A549 (cell line): ENCODE measurements around the gene GALNT16.

Experiments
- CBX8 ChIP-seq: fragments of 200-600 bp; sonication (generic); IDR thresholded peaks from 2 replicates; pipeline ENCODE4 v1.6.1; 2016
- CTCF ChIP-seq: fragments of >200 bp; sonication (Bioruptor Twin); formaldehyde crosslinking; IDR thresholded peaks from 3 replicates; pipeline ENCODE4 v1.5.1; 2016
- EP300 ChIP-seq, 2 experiments: fragments of >200 bp; sonication (Bioruptor Twin); formaldehyde crosslinking; IDR thresholded peaks; 2 replicates in 1 of 2; 3 replicates in 1 of 2; pipeline ENCODE4 v1.6.1; 2016 to 2017
- FOXS1 ChIP-seq: fragments of 250-450 bp; sonication (Bioruptor Pico); IDR thresholded peaks from 2 replicates; pipeline ENCODE4 v1.5.0; 2020; ENCODE audit warnings: mild to moderate bottlenecking, moderate library complexity
- JUN ChIP-seq, 2 experiments: fragments of >200 bp; sonication (Bioruptor Twin); formaldehyde crosslinking; IDR thresholded peaks; 2 replicates in 1 of 2; 3 replicates in 1 of 2; pipeline ENCODE4 v1.6.1; 2016 to 2017
- KDM5A ChIP-seq: fragments of 200-600 bp; sonication (generic); IDR thresholded peaks from 2 replicates; pipeline ENCODE4 v1.6.1; 2016; ENCODE audit warnings: antibody characterized with exemption, mild to moderate bottlenecking
- MAX ChIP-seq: IDR thresholded peaks from 2 replicates; pipeline ENCODE4 v1.6.1; 2012
- POLR2A ChIP-seq: IDR thresholded peaks from 2 replicates; pipeline ENCODE4 v1.6.1; 2012; ENCODE audit warnings: mild to moderate bottlenecking, low read length
- POLR2AphosphoS2 ChIP-seq: conservative IDR thresholded peaks from 2 replicates; pipeline ENCODE4 v1.6.1; 2012; ENCODE audit warnings: low read length, improper control_type of control experiment, inconsistent platforms
- RAD21 ChIP-seq, 2 experiments: fragments of >200 bp in 1 of 2; sonication (Bioruptor Twin) in 1 of 2; formaldehyde crosslinking in 1 of 2; IDR thresholded peaks in 1 of 2; conservative IDR thresholded peaks in 1 of 2; 2 replicates in 1 of 2; 3 replicates in 1 of 2; pipeline ENCODE4 v1.6.1; 2012 to 2018; ENCODE audit warnings: inconsistent platforms in 1 of 2
- RCOR1 ChIP-seq: fragments of 150-350 bp; IDR thresholded peaks from 2 replicates; pipeline ENCODE4 v1.6.1; 2014; ENCODE audit warnings: antibody characterized with exemption, low read length, low read depth
- ZSCAN20 ChIP-seq: fragments of 250-450 bp; sonication (Bioruptor Pico); IDR thresholded peaks from 2 replicates; pipeline ENCODE4 v1.8.0; 2022; ENCODE audit warnings: mild to moderate bottlenecking, moderate library complexity

- TF ChIP-seq RCOR1, result no peak
- TF ChIP-seq ZSCAN20, result no peak
- no peak for TF ChIP-seq POLR2A
- TF ChIP-seq RAD21 (conservative IDR thresholded peaks at IDR 0.05 in 1 of 2, IDR thresholded peaks at IDR 0.05 in 1 of 2), result no peak
- TF ChIP-seq CTCF, result no peak
- no peak for TF ChIP-seq EP300 (IDR thresholded peaks at IDR 0.05)
- TF ChIP-seq CBX8, result no peak
- TF ChIP-seq MAX, result no peak
- TF ChIP-seq FOXS1, result no peak
- TF ChIP-seq KDM5A, result no peak
- no peak for TF ChIP-seq JUN (IDR thresholded peaks at IDR 0.05)
- no peak for TF ChIP-seq POLR2AphosphoS2
These were observed 60.8 kb downstream of the GALNT16 start for GRCh38 chr14:69320581-69321365.
